ENCODE results near the gene INPP5D. TPM values are rescaled to one million over a fixed set of nuclear protein-coding genes. Genes with fewer than 3 reads are reported as not detected.

The INPP5D gene
- total RNA-seq, 1 experiment from 2014 or later: 17.2 TPM

GRCh38 chr2:233047206-233047605, 12.9 kb upstream of the INPP5D start:
- DNase-seq (ENCODE audit: low spot score) (no peak), ATAC-seq (no peak)
- ChIA-PET CTCF (interaction anchor here (1.1 to 1.2 kb wide), 2 partner anchors 8 to 204 kb away, joined by 3 to 10 read pairs; partner anchors contain the start of gene ATG16L1), POLR2A (no interaction called here)
- Mint-ChIP-seq H3K27ac (no peak overlapping the region), H3K36me3 (no peaks in the 10 kb centered on the region), H3K9me3 (no peaks in the 10 kb centered on the region), H3K4me3 (no peak overlapping the region), H3K27me3 (ENCODE audit: low read depth) (no peaks in the 10 kb centered on the region; the same call in 1 of the 2 replicates), H3K4me1 (peaks cover 45% of the 10 kb centered on the region)
- no peak for TF ChIP-seq CREB1 (CRISPR knock-in tag; IDR thresholded peaks at IDR 0.05)
- no peak for TF ChIP-seq ATF6 (CRISPR knock-in tag; IDR thresholded peaks at IDR 0.05)
- no peak for TF ChIP-seq ATF1 (CRISPR knock-in tag; IDR thresholded peaks at IDR 0.05)
- TF ChIP-seq NR2C2 (CRISPR knock-in tag; IDR thresholded peaks at IDR 0.05): no peak
- no peak for TF ChIP-seq ZNF671 (CRISPR knock-in tag; IDR thresholded peaks at IDR 0.05)
- TF ChIP-seq ZNF423 (CRISPR knock-in tag; IDR thresholded peaks at IDR 0.05): no peak
- no peak for TF ChIP-seq SP1 (CRISPR knock-in tag; conservative IDR thresholded peaks at IDR 0.05)
- no peak for TF ChIP-seq PREB (CRISPR knock-in tag; IDR thresholded peaks at IDR 0.05; ENCODE audit: borderline replicate concordance)
- no peak for TF ChIP-seq FOXJ3 (CRISPR knock-in tag; IDR thresholded peaks at IDR 0.05; ENCODE audit: borderline replicate concordance)

- no peak for ATAC-seq
- TF ChIP-seq ZNF317 (CRISPR knock-in tag; IDR thresholded peaks at IDR 0.05; ENCODE audit: borderline replicate concordance, low read depth) (no peak), NFATC4 (CRISPR knock-in tag; IDR thresholded peaks at IDR 0.05) (no peak), ZNF532 (CRISPR knock-in tag; IDR thresholded peaks at IDR 0.05; ENCODE audit: borderline replicate concordance) (no peak), GRHL2 (CRISPR knock-in tag; IDR thresholded peaks at IDR 0.05; ENCODE audit: insufficient replicate concordance, severe bottlenecking) (no peak), IRF1 (CRISPR knock-in tag; IDR thresholded peaks at IDR 0.05) (no peak), CDX4 (CRISPR knock-in tag; IDR thresholded peaks at IDR 0.05; ENCODE audit: borderline replicate concordance) (no peak), SMAD4 (CRISPR knock-in tag; IDR thresholded peaks at IDR 0.05) (no peak), TEAD1 (CRISPR knock-in tag; IDR thresholded peaks at IDR 0.05) (no peak), RELA (CRISPR knock-in tag; IDR thresholded peaks at IDR 0.05; ENCODE audit: borderline replicate concordance) (no peak), HMGXB4 (CRISPR knock-in tag; IDR thresholded peaks at IDR 0.05) (no peak)
- CTCF ChIA-PET: interaction anchor here (1.1 to 1.2 kb wide), 4 partner anchors 9 to 204 kb away, joined by 3 to 10 read pairs (median 4); partner anchors contain the start of gene ATG16L1
- Mint-ChIP-seq H3K27me3 (ENCODE audit: low read depth) (no peaks in the 10 kb centered on the region; the same call in 1 of the 2 replicates), H3K4me3 (no peak overlapping the region), H3K9me3 (no peaks in the 10 kb centered on the region), H3K27ac (no peak overlapping the region), H3K4me1 (peaks cover 50% of the 10 kb centered on the region), H3K36me3 (no peaks in the 10 kb centered on the region)
- DNase-seq (ENCODE audit: low spot score): no peak
- POLR2A ChIA-PET: no interaction called here
Observed at GRCh38 chr2:233047667-233048066, 12.5 kb upstream of the INPP5D start.

Data from WTC11 (cell line).